Adipocyte (in vitro differentiated cells): ENCODE measurements around the gene INAVA.

Experiments used
- DNase-seq: peaks from one replicate; pipeline ENCODE4 v3.0.0-alpha.2; 2015; ENCODE audit warnings: low read depth
- H3K27me3 ChIP-seq: replicated peaks from 2 replicates; pipeline ENCODE4 v1.7.0; 2013; ENCODE audit warnings: mild to moderate bottlenecking, low read length, moderate library complexity; ENCODE audit not compliant: control insufficient read depth, insufficient read depth
- H3K36me3 ChIP-seq: 2 replicates; pipeline ENCODE4 v1.7.0; 2013; ENCODE audit warnings: low read length, mild to moderate bottlenecking, moderate library complexity; ENCODE audit not compliant: control insufficient read depth, insufficient read depth, severe bottlenecking
- H3K4me1 ChIP-seq: 2 replicates; pipeline ENCODE4 v1.7.0; 2013; ENCODE audit warnings: mild to moderate bottlenecking, low read length, moderate library complexity; ENCODE audit not compliant: control insufficient read depth, insufficient read depth
- H3K4me3 ChIP-seq: 2 replicates; pipeline ENCODE4 v1.7.0; 2013; ENCODE audit warnings: mild to moderate bottlenecking, low read length, moderate library complexity
- H3K9ac ChIP-seq: 2 replicates; pipeline ENCODE4 v1.7.0; 2013; ENCODE audit warnings: mild to moderate bottlenecking, low read length, moderate library complexity
- H3K9me3 ChIP-seq: 2 replicates; pipeline ENCODE4 v1.7.0; 2013; ENCODE audit warnings: mild to moderate bottlenecking, low read length, moderate library complexity; ENCODE audit not compliant: control insufficient read depth

The INAVA gene

DNA sequence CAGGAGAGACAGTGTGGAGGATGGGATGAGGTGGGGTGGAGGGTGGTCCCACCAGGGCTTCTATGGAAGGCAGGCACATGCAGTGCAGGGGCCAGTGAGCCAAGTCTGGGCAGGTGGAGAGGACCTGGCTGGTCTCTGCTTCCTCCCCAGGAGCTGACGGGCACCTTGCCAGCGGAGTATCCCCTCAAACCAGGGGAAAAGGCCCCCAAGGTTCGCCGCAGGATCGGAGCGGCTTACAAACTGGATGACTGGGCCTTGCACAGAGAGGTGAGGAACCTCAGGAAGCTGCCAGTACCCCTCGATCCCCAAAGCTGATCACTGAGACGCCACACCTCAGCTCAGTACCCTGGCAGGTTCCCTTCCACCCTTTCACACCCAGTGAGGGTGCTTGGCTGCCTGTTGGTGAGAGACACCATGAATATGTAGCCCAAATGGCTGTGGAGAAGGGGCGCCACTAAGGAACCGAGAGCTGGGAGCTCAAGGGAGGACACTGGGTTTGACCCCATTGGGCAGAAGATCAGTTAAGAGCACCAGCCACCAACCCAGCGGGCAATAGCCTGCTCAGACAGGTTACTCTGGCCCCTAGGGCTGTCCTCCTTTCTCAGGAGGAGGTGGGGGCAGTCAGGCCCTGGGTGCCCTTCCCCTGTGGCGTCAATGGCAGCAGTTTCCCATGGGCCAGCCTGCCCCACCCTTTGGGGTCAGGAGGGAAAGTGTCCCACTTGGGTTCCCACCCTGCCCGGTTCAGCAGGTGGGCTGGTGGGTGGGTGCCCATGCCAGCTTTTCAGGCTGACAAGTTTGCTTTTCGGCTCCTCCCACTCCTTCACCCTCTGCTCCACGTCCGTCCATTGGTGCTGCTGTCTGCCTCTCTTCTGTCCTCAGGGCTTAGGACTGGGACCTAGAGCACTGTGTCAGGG, 5.5 kb downstream of the INAVA start:
- Histone ChIP-seq H3K4me3 (no peak overlapping the region), H3K9me3 (no peaks in the 10 kb centered on the region), H3K36me3 (no peaks in the 10 kb centered on the region), H3K27me3 (peaks cover 44% of the 10 kb centered on the region), H3K4me1 (no peaks in the 10 kb centered on the region), H3K9ac (no peak overlapping the region)
- no peak for DNase-seq

DNA sequence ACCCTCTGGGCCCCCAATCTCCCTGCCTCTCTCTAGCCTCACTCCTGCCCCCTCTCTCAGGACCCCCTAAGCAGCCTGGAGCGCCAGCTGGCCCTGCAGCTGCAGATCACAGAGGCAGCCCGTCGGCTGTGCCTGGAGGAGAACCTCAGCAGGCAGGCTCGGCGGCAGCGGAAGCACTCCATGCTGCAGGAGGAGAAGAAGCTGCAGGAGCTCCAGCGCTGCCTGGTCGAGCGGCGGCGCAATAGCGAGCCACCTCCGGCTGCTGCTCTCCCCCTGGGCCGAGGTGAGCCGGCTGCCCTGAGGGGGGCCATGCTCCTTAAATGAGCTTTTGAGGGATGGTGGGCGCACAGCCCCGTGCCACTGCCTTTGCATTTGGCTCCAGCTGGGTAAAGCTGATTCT, 6.2 kb downstream of the INAVA start:
- no peak for DNase-seq
- Histone ChIP-seq H3K36me3 (no peaks in the 10 kb centered on the region), H3K9ac (no peak overlapping the region), H3K4me3 (no peak overlapping the region), H3K9me3 (no peaks in the 10 kb centered on the region), H3K27me3 (peaks cover 37% of the 10 kb centered on the region), H3K4me1 (no peaks in the 10 kb centered on the region)

GRCh38 chr1:200901350-200901749, 6.7 kb downstream of the INAVA start:
- no peaks in the 10 kb centered on the region for H3K4me1 ChIP-seq
- H3K9me3 ChIP-seq: no peaks in the 10 kb centered on the region
- H3K36me3 ChIP-seq: no peaks in the 10 kb centered on the region
- H3K9ac ChIP-seq: no peak overlapping the region
- DNase-seq: no peak
- no peak overlapping the region for H3K4me3 ChIP-seq
- peaks cover 36% of the 10 kb centered on the region for H3K27me3 ChIP-seq

GRCh38 chr1:200901796-200902444, 7.2 kb downstream of the INAVA start:
- no peaks in the 10 kb centered on the region for H3K9me3 ChIP-seq
- no peaks in the 10 kb centered on the region for H3K36me3 ChIP-seq
- peaks cover 36% of the 10 kb centered on the region for H3K27me3 ChIP-seq
- H3K4me3 ChIP-seq: no peak overlapping the region
- H3K9ac ChIP-seq: no peak overlapping the region
- no peaks in the 10 kb centered on the region for H3K4me1 ChIP-seq
- no peak for DNase-seq

GRCh38 chr1:200903793-200904192, 9.1 kb downstream of the INAVA start:
- no peak overlapping the region for H3K9ac ChIP-seq
- no peak overlapping the region for H3K4me3 ChIP-seq
- peaks cover 8% of the 10 kb centered on the region for H3K4me1 ChIP-seq
- DNase-seq: no peak
- peaks cover 33% of the 10 kb centered on the region for H3K27me3 ChIP-seq
- H3K9me3 ChIP-seq: no peaks in the 10 kb centered on the region
- no peaks in the 10 kb centered on the region for H3K36me3 ChIP-seq

DNA sequence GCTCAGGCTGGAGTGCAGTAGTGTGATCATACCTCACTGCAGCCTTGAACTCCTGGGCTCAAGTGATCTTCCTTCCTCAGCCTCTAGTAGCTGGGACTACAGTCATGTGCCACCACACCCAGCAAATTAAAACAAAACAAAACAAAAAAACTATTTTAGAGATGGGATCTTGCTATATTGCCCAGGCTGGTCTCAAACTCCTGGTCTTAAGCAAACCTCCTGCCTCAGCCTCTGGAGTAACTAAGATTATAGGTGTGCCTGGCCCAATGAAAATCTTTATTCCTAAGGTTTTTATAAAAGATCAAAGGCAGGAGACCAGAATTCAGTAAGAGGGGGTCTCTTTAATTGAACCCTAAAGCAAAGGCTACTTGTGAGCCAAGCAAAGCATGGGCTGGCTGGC, 10.1 kb downstream of the INAVA start:
- H3K27me3 ChIP-seq: peaks cover 34% of the 10 kb centered on the region
- peaks cover 8% of the 10 kb centered on the region for H3K4me1 ChIP-seq
- no peak overlapping the region for H3K9ac ChIP-seq
- DNase-seq: no peak
- H3K9me3 ChIP-seq: no peaks in the 10 kb centered on the region
- H3K4me3 ChIP-seq: no peak overlapping the region
- H3K36me3 ChIP-seq: no peaks in the 10 kb centered on the region

DNA sequence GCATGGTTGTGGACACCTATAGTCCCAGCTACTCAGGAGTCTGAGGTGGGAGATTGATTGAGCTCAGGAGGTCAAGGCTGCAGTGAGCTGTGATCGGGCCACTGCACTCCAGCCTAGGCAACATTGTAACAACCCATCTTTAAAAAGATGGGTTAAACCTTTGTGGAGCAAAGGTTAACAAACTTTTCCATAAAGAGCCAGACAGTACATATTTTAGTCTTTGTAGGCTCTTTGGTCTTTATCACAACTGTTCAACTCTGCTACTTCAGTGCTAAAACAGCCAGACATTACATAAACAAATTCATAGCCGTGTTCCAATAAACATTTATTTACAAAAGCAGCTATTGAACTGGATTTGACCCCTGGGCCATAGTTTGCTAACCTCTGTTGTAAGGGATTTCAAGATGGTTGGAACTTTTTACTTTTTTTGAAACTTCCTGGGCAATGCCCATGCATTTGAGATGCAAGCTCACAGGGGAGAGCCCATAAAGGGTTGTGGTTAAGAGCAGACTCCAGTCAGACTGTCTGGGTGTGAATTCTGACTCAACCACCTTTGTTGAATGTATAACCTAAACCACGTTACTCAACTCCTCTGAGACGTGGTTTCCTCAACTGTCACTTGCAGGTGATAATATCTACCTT, 10.8 kb downstream of the INAVA start:
- Histone ChIP-seq H3K9ac (no peak overlapping the region), H3K4me1 (peaks cover 8% of the 10 kb centered on the region), H3K36me3 (no peaks in the 10 kb centered on the region), H3K9me3 (no peaks in the 10 kb centered on the region), H3K4me3 (no peak overlapping the region), H3K27me3 (peaks cover 31% of the 10 kb centered on the region)
- DNase-seq: no peak

GRCh38 chr1:200906491-200906890, 11.8 kb downstream of the INAVA start:
- no peaks in the 10 kb centered on the region for H3K9me3 ChIP-seq
- DNase-seq: no peak
- H3K9ac ChIP-seq: no peak overlapping the region
- peaks cover 8% of the 10 kb centered on the region for H3K4me1 ChIP-seq
- H3K27me3 ChIP-seq: peaks cover 22% of the 10 kb centered on the region
- no peaks in the 10 kb centered on the region for H3K36me3 ChIP-seq
- H3K4me3 ChIP-seq: no peak overlapping the region

DNA sequence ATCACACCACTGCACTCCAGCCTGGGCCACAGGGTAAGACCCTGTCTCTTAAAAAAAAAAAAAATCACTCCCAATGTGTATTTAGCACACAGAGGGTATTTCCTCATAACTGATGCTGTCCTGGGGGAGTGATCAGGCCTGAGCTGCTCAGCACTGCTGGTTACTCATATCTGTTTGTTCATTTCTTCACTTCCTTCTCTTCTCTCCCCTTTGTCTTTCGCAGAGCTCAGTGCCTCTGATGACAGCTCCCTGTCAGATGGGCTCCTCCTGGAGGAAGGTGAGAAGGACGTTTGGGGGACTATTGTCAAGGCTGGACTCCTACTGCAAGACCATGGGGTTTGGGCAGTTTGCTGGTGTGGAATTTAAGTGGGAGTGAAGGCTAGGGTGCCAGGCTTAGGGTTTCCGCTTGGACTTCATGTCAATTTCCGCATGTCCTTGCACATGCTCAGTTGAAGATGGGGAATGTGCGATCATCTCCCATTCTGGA, 13.0 kb downstream of the INAVA start:
- H3K9me3 ChIP-seq: no peaks in the 10 kb centered on the region
- H3K27me3 ChIP-seq: peaks cover 17% of the 10 kb centered on the region
- H3K9ac ChIP-seq: no peak overlapping the region
- no peaks in the 10 kb centered on the region for H3K36me3 ChIP-seq
- H3K4me3 ChIP-seq: no peak overlapping the region
- H3K4me1 ChIP-seq: peaks cover 8% of the 10 kb centered on the region
- DNase-seq: no peak

GRCh38 chr1:200908191-200908868, 13.6 kb downstream of the INAVA start:
- no peaks in the 10 kb centered on the region for H3K36me3 ChIP-seq
- no peak for DNase-seq
- no peak overlapping the region for H3K4me3 ChIP-seq
- H3K27me3 ChIP-seq: peaks cover 16% of the 10 kb centered on the region
- no peak overlapping the region for H3K9ac ChIP-seq
- no peaks in the 10 kb centered on the region for H3K9me3 ChIP-seq
- H3K4me1 ChIP-seq: peaks cover 8% of the 10 kb centered on the region

DNA sequence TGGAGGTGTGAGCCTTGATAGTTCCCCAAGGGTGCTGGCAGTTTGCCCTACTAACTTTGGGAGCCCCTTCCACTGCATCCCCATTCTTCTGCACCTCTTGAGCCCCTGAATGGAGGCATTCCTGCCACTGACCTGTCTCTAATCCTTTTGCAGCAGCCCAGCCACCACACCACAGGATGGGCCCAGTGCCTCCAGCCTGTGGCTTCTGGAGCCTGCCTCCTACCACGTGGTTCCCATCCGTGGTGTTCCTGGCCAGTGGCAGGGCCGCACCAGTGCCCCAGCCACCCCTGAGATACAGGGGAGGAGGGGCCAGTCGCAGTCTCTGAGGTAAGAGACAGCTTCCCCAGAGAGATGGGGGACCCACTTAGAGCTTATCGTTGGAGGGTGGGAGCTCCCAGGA, 14.4 kb downstream of the INAVA start:
- no peaks in the 10 kb centered on the region for H3K9me3 ChIP-seq
- H3K36me3 ChIP-seq: no peaks in the 10 kb centered on the region

More for the DNA sequence above, 14.4 kb downstream of the INAVA start:
- Histone ChIP-seq H3K9ac (no peak overlapping the region), H3K4me3 (no peak overlapping the region), H3K4me1 (peaks cover 8% of the 10 kb centered on the region), H3K27me3 (peaks cover 16% of the 10 kb centered on the region)
- DNase-seq: no peak
